Hematopoietic multipotent progenitor cell treated with erythropoietin and hydrocortisone succinate and interleukin-3 and kit ligand, for 8 days (in vitro differentiated cells): Measurements from ENCODE around the gene NSUN6.
A peak's percentile ranks its signal among the peaks of the same experiment; 100 is the strongest.

Experiments
- DNase-seq: peaks from one replicate; pipeline ENCODE4 v3.0.0-alpha.2; 2015

Gene NSUN6

DNA sequence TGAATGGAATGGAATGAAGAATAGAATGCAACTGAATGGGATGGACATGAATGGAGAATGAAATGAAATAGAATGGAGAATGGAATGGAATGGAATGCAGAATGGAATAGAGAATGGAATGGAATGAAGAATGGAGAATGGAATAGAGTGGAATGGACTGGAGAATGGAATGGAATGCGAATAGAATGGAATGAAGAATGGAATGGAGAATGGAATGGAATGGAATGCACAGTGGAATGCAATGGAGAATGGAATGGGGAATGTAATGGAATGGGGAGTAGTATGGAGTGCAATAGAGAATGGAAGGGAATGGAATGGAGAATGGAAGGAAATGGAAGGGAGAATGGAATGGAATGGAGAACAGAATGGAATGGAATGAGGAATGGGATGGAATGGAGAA, 93.4 kb downstream of the NSUN6 start:
- no peak for DNase-seq

GRCh38 chr10:18556522-18557147, 94.8 kb downstream of the NSUN6 start:
- DNase-seq, result no peak

- no peak for DNase-seq
Measured at GRCh38 chr10:18554479-18554878, 96.9 kb downstream of the NSUN6 start.

DNA sequence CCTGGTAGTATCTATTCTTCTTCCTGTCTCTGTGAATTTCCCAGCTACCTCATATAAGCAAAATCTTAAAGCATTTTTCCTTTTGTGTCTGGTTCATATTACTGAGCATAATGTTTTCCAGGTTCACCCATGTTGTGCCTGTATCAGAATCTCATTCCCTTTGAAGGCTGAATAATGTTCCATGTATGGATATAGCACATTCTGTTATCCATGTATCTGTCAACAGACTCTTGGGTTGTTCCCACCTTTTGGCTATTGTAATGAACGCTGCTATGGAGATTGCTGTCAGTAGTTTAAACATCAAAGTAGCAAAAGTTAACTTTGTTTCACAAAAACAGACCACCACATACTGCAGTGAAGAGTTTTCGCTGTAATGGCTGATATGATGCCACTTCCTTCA, 99.9 kb downstream of the NSUN6 start:
- no peak for DNase-seq

DNA sequence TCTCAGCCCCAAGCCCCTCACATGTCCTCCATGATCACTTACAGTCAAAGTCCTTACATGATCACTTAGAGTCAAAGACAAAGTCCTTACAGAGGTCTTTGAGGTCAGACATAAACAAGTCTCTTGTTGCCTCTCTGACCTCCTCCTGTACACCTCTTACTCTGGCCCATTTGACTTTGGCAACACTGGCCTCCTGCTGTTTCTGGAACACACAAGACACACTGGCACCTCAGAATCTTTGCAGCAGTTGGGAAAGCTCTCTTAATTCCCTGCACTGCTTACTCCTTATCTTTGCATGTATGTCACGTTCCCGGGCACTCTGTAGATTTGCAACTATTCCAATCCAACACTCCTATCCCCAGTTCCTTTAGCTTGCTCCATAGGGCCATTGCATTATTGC, 102.3 kb downstream of the NSUN6 start:
- no peak for DNase-seq

- DNase-seq, result no peak
Measured at GRCh38 chr10:18545621-18546305, 105.6 kb downstream of the NSUN6 start.

DNA sequence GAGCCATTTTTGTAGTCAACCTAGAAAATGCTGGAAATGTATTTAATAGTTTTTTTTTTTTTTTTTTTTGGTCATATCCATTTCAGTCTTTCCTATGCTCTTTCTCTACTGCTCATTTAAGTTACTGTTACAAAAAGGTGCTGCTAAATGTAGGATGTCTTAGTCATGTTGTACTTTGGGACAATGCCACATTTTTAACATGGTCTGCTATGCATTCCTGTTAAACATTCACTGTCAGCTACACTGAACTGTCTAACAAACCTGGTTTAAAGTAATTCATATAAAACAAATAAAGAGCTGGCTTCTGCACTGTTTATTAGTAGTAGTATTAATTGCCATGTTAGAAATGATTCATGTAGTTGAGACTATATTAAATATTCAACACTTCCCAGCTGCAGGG, 108.6 kb downstream of the NSUN6 start:
- no peak for DNase-seq

DNA sequence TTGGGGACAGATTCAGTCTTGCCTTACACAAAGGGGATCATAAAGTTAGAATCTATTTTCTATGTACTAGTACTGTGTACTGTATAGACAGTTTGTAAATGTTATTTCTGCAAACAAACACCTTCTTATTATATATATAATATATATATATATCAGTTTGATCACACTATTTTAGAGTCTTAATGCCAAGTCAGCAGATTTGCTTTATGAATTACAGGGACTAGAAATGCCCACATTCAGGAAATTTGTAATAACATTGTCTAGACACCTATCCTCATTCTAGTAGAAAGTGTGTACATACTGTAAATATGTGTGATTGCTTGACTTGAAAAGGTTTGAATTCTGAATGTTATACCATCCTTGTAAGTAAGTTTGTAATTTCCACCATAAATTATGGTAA, 111.2 kb downstream of the NSUN6 start:
- DNase-seq, result no peak

DNA sequence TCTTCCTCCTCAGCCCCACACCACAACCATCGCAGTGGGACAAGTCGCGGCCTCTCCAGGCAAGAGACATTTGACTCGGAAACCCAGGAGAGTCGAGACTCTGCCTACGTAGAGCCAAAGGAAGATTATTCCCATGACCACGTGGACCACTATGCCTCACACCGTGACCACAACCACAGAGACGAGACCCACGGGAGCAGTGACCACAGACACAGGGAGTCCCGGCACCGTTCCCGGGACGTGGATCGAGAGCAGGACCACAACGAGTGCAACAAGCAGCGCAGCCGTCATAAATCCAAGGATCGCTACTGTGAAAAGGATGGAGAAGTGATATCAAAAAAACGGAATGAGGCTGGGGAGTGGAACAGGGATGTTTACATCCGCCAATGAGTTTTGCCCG, 112.1 kb downstream of the NSUN6 start:
- DNase-seq, result no peak

DNA sequence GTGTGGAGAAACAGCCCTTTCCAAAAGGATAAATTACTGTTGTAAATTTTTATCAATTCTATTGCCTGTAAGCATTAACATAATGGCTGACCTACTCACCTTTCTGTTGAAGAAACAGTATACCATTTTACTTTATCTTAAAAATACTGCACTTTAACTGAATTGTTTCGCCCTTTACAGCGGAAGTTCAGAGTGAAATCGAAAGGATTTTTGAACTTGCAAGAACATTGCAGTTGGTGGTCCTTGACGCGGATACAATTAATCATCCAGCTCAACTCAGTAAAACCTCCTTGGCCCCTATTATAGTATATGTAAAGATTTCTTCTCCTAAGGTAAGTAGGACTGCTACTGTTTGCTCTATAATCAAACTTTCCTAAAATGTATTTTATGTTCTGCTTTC, 117.5 kb downstream of the NSUN6 start:
- no peak for DNase-seq

- DNase-seq, result no peak
Measured at GRCh38 chr10:18532881-18533535, 118.4 kb downstream of the NSUN6 start.

DNA sequence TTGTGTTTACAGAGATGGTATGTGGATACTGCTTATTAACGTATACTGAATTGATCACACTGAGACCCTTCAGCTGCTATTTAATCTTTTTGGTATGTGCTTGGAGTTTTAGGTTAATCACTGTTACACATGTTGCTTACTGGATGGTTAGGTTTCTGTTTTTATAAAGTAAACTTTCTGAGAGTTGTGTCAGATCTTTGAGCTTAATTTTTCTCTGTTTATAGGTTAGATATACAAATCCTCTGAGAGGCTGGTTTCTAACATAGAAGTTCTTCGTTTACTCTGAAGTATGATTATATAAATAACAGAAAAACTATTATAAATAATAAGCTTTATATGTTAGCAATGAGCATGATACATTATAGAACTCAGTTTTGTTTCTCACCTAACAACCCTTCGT, 123.1 kb downstream of the NSUN6 start:
- no peak for DNase-seq

GRCh38 chr10:18527687-18528086, 123.7 kb downstream of the NSUN6 start:
- no peak for DNase-seq

DNA sequence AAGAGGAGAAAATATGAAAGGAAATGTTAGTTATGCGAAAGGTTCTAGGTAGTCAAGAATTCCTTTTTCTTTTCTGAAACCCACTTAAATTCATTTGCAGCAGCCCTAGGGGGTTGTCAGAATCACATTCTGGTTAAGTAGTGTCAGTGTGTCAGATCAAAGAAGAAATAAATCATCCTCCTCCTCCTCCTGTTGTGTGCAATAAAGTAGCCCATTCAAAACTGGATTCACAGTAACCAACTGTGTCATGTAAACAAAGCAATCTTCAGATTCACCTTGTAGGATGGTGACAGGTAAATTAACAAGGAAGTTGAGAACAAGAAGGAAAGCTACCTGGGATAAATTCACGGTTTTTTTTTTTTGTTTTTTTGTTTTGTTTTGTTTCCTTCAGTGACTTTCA, 127.5 kb downstream of the NSUN6 start:
- no peak for DNase-seq

DNA sequence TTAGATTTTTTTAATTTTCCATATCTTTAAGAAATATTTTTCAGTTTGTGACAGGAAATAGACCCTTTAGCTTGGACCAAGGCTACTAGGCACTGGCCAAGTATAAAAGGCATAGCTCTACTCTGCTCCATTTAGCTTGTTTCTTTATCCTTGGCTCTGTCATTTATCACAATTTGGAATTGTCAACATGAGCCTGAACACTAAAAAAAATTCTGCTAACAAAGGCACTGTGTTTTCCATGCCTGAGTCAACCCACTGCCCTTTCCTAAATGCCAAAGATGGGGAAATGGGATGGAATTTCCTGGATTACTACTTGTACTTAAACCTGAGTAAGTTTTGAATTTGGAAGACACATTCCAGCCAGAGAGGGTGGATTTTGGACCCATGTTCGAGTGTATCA, 128.4 kb downstream of the NSUN6 start:
- DNase-seq, result no peak

GRCh38 chr10:18516851-18517250, 134.5 kb downstream of the NSUN6 start:
- no peak for DNase-seq

GRCh38 chr10:18514537-18514936, 136.8 kb downstream of the NSUN6 start:
- no peak for DNase-seq

- no peak for DNase-seq
Measured at GRCh38 chr10:18508587-18508986, 142.8 kb downstream of the NSUN6 start.

DNA sequence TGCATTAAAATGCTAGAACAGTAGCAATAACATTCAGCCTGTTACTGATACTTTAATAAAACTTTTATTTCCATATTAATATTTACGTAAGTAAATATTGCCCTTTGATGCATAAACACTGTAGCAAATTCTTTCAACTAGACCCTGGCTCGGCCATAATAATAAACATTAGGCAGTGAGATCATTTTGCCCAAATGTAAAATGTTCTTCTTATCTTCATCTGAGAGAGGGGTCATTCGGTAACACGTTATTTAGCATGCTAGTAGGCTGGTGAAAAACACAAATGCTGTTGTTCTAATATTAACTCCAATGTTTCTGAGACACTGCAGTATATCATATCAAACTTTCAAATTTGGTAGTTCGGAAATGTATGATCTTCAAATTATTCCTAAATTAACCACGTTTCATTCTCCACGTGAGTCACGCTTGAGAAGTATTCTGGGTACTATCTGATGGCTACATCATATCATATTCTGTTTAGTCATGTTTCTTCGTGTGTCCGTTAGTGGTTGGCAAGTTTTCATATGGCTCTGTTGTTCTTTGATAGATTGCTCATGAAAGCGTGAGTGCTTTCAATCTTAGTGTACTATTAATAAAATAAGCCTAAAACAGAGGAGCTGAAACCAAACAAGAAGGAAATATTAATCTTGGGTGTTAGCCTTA, 145.8 kb downstream of the NSUN6 start:
- peak; percentile 8 for DNase-seq

DNA sequence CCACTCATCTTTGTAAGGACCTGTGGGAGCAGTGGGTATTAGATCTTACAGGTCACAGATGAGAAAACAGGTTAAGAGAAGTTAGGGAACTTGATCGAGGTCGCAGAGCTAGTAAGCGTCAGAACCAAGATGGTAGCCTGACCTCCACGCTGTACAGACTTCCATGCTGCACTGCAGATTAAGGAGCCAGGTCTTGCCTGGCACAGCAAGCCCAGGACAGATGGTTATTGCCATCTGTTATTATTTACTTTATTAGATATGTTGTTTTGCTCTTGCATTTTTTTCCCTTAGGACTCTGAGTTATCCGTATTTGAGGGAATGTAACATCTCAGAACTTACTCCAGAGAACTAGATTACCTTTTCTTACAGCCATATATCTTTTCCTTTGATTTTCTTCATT, 147.2 kb downstream of the NSUN6 start:
- no peak for DNase-seq

GRCh38 chr10:18501629-18502028, 149.8 kb downstream of the NSUN6 start:
- no peak for DNase-seq

DNA sequence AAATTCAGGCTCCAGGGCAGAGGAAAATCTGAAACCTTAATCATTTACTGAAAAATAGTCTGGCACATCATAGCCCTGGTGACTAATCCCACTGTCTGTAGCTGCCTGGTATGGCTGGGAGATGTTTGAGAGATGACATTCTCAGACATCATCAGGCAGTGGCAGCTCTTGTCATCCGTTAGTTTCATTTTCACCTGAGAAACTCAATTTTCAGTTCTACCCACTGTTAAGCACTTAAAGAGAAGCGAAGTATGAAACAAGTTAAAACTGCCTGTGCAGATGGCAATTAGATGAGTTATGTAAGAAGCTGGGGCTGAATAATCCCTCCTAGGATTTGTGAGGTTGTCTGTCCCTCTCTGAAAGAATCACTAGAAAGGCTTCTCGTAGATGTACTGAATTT, 150.2 kb downstream of the NSUN6 start:
- DNase-seq, result no peak

DNA sequence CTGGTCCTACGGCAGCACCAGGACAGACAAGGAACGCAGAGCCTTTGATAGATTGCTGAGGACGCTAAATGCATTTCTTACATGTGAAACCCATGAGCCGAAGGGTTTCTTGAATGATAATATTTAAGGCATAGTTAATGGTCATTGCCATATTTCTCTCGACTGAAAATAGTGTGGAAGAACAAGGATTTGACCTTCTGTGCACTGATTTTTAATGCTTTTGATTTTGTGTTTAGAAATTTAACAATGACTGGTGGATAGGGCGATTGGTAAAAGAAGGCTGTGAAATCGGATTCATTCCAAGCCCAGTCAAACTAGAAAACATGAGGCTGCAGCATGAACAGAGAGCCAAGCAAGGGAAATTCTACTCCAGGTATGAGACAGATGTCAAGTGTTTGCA, 150.8 kb downstream of the NSUN6 start:
- no peak for DNase-seq

GRCh38 chr10:18498998-18499397, 152.4 kb downstream of the NSUN6 start:
- no peak for DNase-seq
